H9 (cell line): ENCODE measurements around the gene THSD7B. TPM values are rescaled to one million over a fixed set of nuclear protein-coding genes. Genes with fewer than 3 reads are reported as not detected.

Source experiments
- DNase-seq: peaks from one replicate; pipeline ENCODE4 v3.0.0-alpha.2; 2017
- H2AFZ ChIP-seq: one replicate; pipeline ENCODE4 v1.6.1; 2013; ENCODE audit warnings: mild to moderate bottlenecking, low read length, control low read depth, moderate library complexity
- H2AK5ac ChIP-seq: 2 replicates; pipeline ENCODE4 v1.6.1; 2013; ENCODE audit warnings: low read length, control low read depth, mixed read lengths; ENCODE audit not compliant: insufficient read length
- H2BK120ac ChIP-seq: one replicate; pipeline ENCODE4 v1.6.1; 2013; ENCODE audit warnings: low read depth, mild to moderate bottlenecking, low read length, control low read depth, inconsistent platforms; ENCODE audit not compliant: poor library complexity, severe bottlenecking
- H2BK12ac ChIP-seq: 2 replicates; pipeline ENCODE4 v1.6.1; 2013; ENCODE audit warnings: low read length, control low read depth, mixed read lengths, low read depth; ENCODE audit not compliant: insufficient read length
- H2BK15ac ChIP-seq: 2 replicates; pipeline ENCODE4 v1.6.1; 2013; ENCODE audit warnings: low read depth, low read length, control low read depth
- H2BK20ac ChIP-seq: one replicate; pipeline ENCODE4 v1.6.1; 2013; ENCODE audit warnings: low read depth, mild to moderate bottlenecking, low read length, control low read depth, inconsistent platforms; ENCODE audit not compliant: poor library complexity, severe bottlenecking
- H2BK5ac ChIP-seq: 2 replicates; pipeline ENCODE4 v1.6.1; 2013; ENCODE audit warnings: low read length, control low read depth, mixed read lengths; ENCODE audit not compliant: insufficient read length
- H3K14ac ChIP-seq: 2 replicates; pipeline ENCODE4 v1.6.1; 2013; ENCODE audit warnings: low read length, control low read depth; ENCODE audit not compliant: insufficient read depth
- H3K18ac ChIP-seq: 2 replicates; pipeline ENCODE4 v1.6.1; 2013; ENCODE audit warnings: low read depth, mild to moderate bottlenecking, mixed read lengths, low read length, control low read depth; ENCODE audit not compliant: insufficient read length
- H3K23ac ChIP-seq: 2 replicates; pipeline ENCODE4 v1.6.1; 2013; ENCODE audit warnings: low read length, control low read depth, mixed read lengths, low read depth; ENCODE audit not compliant: insufficient read length
- H3K23me2 ChIP-seq: 2 replicates; pipeline ENCODE4 v1.6.1; 2013; ENCODE audit warnings: low read depth, mild to moderate bottlenecking, mixed read lengths, low read length, control low read depth; ENCODE audit not compliant: insufficient read length, poor library complexity, severe bottlenecking
- H3K27ac ChIP-seq: 2 replicates; pipeline ENCODE4 v1.5.1; 2013; ENCODE audit warnings: low read length, control low read depth, mixed read lengths, low read depth; ENCODE audit not compliant: insufficient read length
- H3K27me3 ChIP-seq: 2 replicates; pipeline ENCODE4 v1.6.1; 2013; ENCODE audit warnings: low read length, control low read depth, inconsistent platforms; ENCODE audit not compliant: insufficient read depth
- H3K4ac ChIP-seq: 2 replicates; pipeline ENCODE4 v1.6.1; 2013; ENCODE audit warnings: low read depth, mild to moderate bottlenecking, control low read depth, inconsistent platforms, low read length, moderate library complexity
- H3K4me1 ChIP-seq: 2 replicates; pipeline ENCODE4 v1.6.1; 2013; ENCODE audit warnings: low read length, control low read depth, inconsistent platforms; ENCODE audit not compliant: insufficient read depth
- H3K4me2 ChIP-seq: 2 replicates; pipeline ENCODE4 v1.6.1; 2013; ENCODE audit warnings: low read length, control low read depth, mixed read lengths; ENCODE audit not compliant: insufficient read length, insufficient read depth
- H3K56ac ChIP-seq: 2 replicates; pipeline ENCODE4 v1.6.1; 2013; ENCODE audit warnings: low read depth, mild to moderate bottlenecking, mixed read lengths, low read length, control low read depth; ENCODE audit not compliant: insufficient read length
- H3K79me1 ChIP-seq: 2 replicates; pipeline ENCODE4 v1.6.1; 2013; ENCODE audit warnings: low read depth, mild to moderate bottlenecking, moderate library complexity, low read length, control low read depth, inconsistent platforms; ENCODE audit not compliant: insufficient read depth, poor library complexity, severe bottlenecking
- H3K79me2 ChIP-seq: 2 replicates; pipeline ENCODE4 v1.6.1; 2013; ENCODE audit warnings: low read length, control low read depth, inconsistent platforms; ENCODE audit not compliant: insufficient read depth
- H3K9ac ChIP-seq: 2 replicates; pipeline ENCODE4 v1.6.1; 2013; ENCODE audit warnings: low read length, control low read depth, mixed read lengths; ENCODE audit not compliant: insufficient read length; ENCODE audit errors: extremely low read depth
- H3K9me3 ChIP-seq: one replicate; pipeline ENCODE4 v1.6.1; 2013; ENCODE audit warnings: low read depth, low read length, inconsistent platforms; ENCODE audit not compliant: control insufficient read depth
- H3T11ph ChIP-seq: one replicate; pipeline ENCODE4 v1.6.1; 2013; ENCODE audit warnings: mild to moderate bottlenecking, low read length, control low read depth, inconsistent platforms
- H4K20me1 ChIP-seq: one replicate; pipeline ENCODE4 v1.6.1; 2013; ENCODE audit not compliant: control insufficient read depth, insufficient read length, insufficient read depth
- H4K5ac ChIP-seq: 2 replicates; pipeline ENCODE4 v1.6.1; 2013; ENCODE audit warnings: low read depth, mild to moderate bottlenecking, mixed read lengths, low read length, control low read depth; ENCODE audit not compliant: insufficient read length
- H4K8ac ChIP-seq: replicated peaks from 2 replicates; pipeline ENCODE4 v1.6.1; 2013; ENCODE audit warnings: low read length, control low read depth, mixed read lengths, low read depth; ENCODE audit not compliant: insufficient read length
- H4K91ac ChIP-seq: 2 replicates; pipeline ENCODE4 v1.6.1; 2013; ENCODE audit warnings: low read depth, mild to moderate bottlenecking, moderate library complexity, mixed read lengths, low read length, control low read depth; ENCODE audit not compliant: insufficient read length
- H3K27ac Mint-ChIP-seq, 3 experiments: 2 replicates in 2 of 3; 3 replicates in 1 of 3; pipeline ENCODE4 v1.8.0; 2020 to 2021; ENCODE audit warnings: mixed read lengths in 3 of 3, mild to moderate bottlenecking in 1 of 3, moderate library complexity in 1 of 3
- H3K27me3 Mint-ChIP-seq: 2 replicates; pipeline ENCODE4 v1.8.0; 2021; ENCODE audit warnings: low read depth, mild to moderate bottlenecking, moderate library complexity, mixed read lengths
- H3K36me3 Mint-ChIP-seq, 3 experiments: 2 replicates in 2 of 3; 3 replicates in 1 of 3; pipeline ENCODE4 v1.8.0; 2020 to 2021; ENCODE audit warnings: low read depth in 3 of 3, mixed read lengths in 3 of 3; ENCODE audit not compliant: insufficient read depth in 1 of 3
- H3K4me1 Mint-ChIP-seq, 2 experiments: 2 replicates each; pipeline ENCODE4 v1.8.0; 2020; ENCODE audit warnings: mixed read lengths in 2 of 2
- H3K4me3 Mint-ChIP-seq, 2 experiments: 2 replicates in 1 of 2; 3 replicates in 1 of 2; pipeline ENCODE4 v1.8.0; 2020 to 2021; ENCODE audit warnings: mild to moderate bottlenecking in 2 of 2, mixed read lengths in 2 of 2, moderate library complexity in 1 of 2
- H3K9me3 Mint-ChIP-seq, 2 experiments: 2 replicates in 1 of 2; 3 replicates in 1 of 2; pipeline ENCODE4 v1.8.0; 2020; ENCODE audit warnings: mild to moderate bottlenecking in 2 of 2, mixed read lengths in 2 of 2, moderate library complexity in 1 of 2
- CTCF ChIP-seq: fragments of 200-600 bp; sonication (generic); conservative IDR thresholded peaks from 3 replicates; pipeline ENCODE4 v1.8.0; 2021; ENCODE audit warnings: antibody characterized with exemption, mild to moderate bottlenecking
- total RNA-seq: library from RNA; stranded (reverse); gene quantifications from 2 replicates; pipeline ENCODE4 v1.2.1, GENCODE V29; 2021

The THSD7B gene
- total RNA-seq, 1 experiment from 2014 or later: 0.85 TPM

- Histone ChIP-seq H2AFZ (no peak overlapping the region), H3K56ac (no peak overlapping the region), H4K5ac (no peak overlapping the region), H2AK5ac (no peak overlapping the region), H2BK12ac (no peak overlapping the region), H4K8ac (no peak overlapping the region), H3K79me2 (no peaks in the 10 kb centered on the region), H3K14ac (no peak overlapping the region), H3K4ac (no peak overlapping the region), H3K18ac (no peak overlapping the region), H3K79me1 (no peaks in the 10 kb centered on the region), H3K4me2 (no peak overlapping the region), H2BK5ac (no peak overlapping the region), H3K23me2 (no peaks in the 10 kb centered on the region), H2BK20ac (no peak overlapping the region), H4K91ac (no peak overlapping the region), H3K23ac (no peak overlapping the region), H3K9ac (no peak overlapping the region), H4K20me1 (no peaks in the 10 kb centered on the region), H3K27me3 (no peaks in the 10 kb centered on the region), H3K4me1 (no peaks in the 10 kb centered on the region), H2BK120ac (no peak overlapping the region), H3K27ac (no peak overlapping the region), H3K9me3 (no peaks in the 10 kb centered on the region), H3T11ph (no peak overlapping the region), H2BK15ac (no peak overlapping the region)
- H3K4me3 Mint-ChIP-seq: no peak overlapping the region
- no peaks in the 10 kb centered on the region for H3K4me1 Mint-ChIP-seq
- no peaks in the 10 kb centered on the region for H3K36me3 Mint-ChIP-seq
- no peak for DNase-seq
- no peak for TF ChIP-seq CTCF
- no peaks in the 10 kb centered on the region for H3K9me3 Mint-ChIP-seq
- H3K27ac Mint-ChIP-seq: no peak overlapping the region
- H3K27me3 Mint-ChIP-seq: no peaks in the 10 kb centered on the region
Observed at GRCh38 chr2:137049518-137049917, 284.2 kb downstream of the THSD7B start.
